ENCODE measurements around the gene ETFA.

Gene ETFA

DNA sequence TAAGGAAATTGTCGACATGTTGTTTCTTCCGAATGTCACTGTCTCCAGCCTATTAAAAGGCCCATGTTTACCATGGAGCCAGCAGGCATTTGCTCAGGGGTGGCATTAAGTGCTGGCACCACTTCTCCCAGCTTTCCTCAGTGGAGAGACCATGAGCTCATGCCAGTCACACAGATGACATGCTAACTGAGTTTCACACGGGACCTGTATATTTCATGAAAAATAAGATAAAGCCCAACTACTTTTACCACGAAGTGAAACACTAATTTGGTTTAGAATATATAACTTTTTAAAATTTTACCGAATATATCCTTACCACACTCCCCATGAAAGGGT lies 93.4 kb downstream of the ETFA start:
- peaks cover 6% of the 10 kb centered on the region for H3K4me1 Mint-ChIP-seq
- no peak for TF ChIP-seq CTCF (IDR thresholded peaks at IDR 0.05; ENCODE audit: unreplicated experiment in 3 of 3)
- peaks cover 67% of the 10 kb centered on the region for H3K36me3 Mint-ChIP-seq (ENCODE audit: low read depth)
- H3K9me3 Mint-ChIP-seq: peaks cover 10% of the 10 kb centered on the region
- H3K4me3 Mint-ChIP-seq: no peak overlapping the region
- no peaks in the 10 kb centered on the region for H3K27me3 Mint-ChIP-seq (ENCODE audit: low read depth)
- no peak overlapping the region for H3K27ac Mint-ChIP-seq

DNA sequence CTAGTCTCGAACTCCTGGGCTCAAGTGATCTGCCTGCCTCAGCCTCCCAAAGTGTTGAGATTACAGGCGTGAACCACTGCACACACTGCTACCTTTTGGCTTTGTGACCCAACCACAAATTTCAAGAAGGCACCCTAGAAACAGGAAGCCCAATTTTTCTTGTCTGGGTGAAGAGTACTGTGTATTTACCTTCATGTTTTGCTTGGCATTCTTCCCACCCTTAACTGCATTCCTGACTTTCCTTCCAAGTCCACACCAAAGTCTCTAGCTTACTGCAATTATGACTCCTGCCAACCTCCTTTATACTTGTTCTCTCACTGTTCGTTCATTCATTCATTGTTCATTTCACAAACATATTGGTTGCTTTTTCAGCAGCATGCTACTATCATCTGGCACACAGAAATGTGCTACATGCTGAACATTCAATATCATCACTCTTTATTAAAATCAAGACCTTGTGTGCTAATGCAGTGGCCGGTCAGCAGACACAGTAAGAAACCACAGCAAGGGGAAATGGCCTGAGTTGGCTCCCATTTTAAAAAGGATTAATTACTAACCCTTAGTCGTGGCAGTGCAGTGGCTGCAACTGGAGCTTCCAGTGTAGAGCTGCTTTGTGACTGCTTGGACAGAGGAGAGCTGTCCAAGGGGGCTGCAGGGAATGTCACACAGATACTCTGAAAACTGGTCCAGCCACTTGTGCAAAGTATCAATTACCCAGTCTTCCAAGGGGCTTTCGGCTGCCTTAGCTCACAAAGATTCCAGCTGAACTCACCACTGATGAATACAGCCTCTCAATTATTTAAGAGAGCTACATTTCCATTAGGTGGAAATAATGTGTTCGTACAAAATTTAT lies 94.0 kb downstream of the ETFA start:
- H3K27me3 Mint-ChIP-seq (ENCODE audit: low read depth): no peaks in the 10 kb centered on the region
- peak overlapping the region; percentile 1 to 48 (median 2) for H3K27ac Mint-ChIP-seq
- no peak for TF ChIP-seq CTCF (IDR thresholded peaks at IDR 0.05; ENCODE audit: unreplicated experiment in 3 of 3)
- peaks cover 10% of the 10 kb centered on the region for H3K9me3 Mint-ChIP-seq
- H3K36me3 Mint-ChIP-seq (ENCODE audit: low read depth): peaks cover 67% of the 10 kb centered on the region
- no peak overlapping the region for H3K4me3 Mint-ChIP-seq
- peaks cover 6% of the 10 kb centered on the region for H3K4me1 Mint-ChIP-seq

GRCh38 chr15:76215634-76216033 lies 95.6 kb downstream of the ETFA start:
- no peaks in the 10 kb centered on the region for H3K27me3 Mint-ChIP-seq (ENCODE audit: low read depth)
- H3K4me3 Mint-ChIP-seq: no peak overlapping the region
- no peak for TF ChIP-seq CTCF (IDR thresholded peaks at IDR 0.05; ENCODE audit: unreplicated experiment in 3 of 3)
- peaks cover 72% of the 10 kb centered on the region for H3K36me3 Mint-ChIP-seq (ENCODE audit: low read depth)
- H3K4me1 Mint-ChIP-seq: peaks cover 6% of the 10 kb centered on the region
- H3K27ac Mint-ChIP-seq: no peak overlapping the region
- peaks cover 8% of the 10 kb centered on the region for H3K9me3 Mint-ChIP-seq

DNA sequence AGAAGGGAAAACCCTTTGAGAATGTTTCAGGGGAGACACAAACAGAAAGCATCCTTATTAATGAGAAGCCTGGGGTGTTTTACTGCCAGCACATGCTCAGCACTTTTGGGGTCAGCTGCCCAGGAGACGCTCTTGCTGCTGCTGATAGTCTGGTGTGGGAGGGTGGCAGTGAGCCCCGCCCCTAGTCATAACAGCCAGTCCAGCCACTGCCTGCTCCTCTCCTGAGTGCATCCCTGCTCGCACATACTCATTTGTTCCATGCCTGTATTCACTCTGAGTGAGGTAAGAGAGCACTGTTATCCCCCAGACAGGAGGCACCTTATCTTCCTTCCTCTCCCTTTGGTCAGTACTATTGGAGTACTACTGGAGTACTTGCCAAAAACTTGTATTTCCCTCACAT lies 101.3 kb downstream of the ETFA start:
- H3K9me3 Mint-ChIP-seq: no peaks in the 10 kb centered on the region
- peaks cover 4% of the 10 kb centered on the region for H3K27me3 Mint-ChIP-seq (ENCODE audit: low read depth)
- no peak overlapping the region for H3K27ac Mint-ChIP-seq
- peaks cover 57% of the 10 kb centered on the region for H3K36me3 Mint-ChIP-seq (ENCODE audit: low read depth)
- TF ChIP-seq CTCF (IDR thresholded peaks at IDR 0.05; ENCODE audit: unreplicated experiment in 3 of 3): no peak
- H3K4me3 Mint-ChIP-seq: no peak overlapping the region
- H3K4me1 Mint-ChIP-seq: peaks cover 20% of the 10 kb centered on the region

- H3K27me3 Mint-ChIP-seq (ENCODE audit: low read depth): peaks cover 4% of the 10 kb centered on the region
- H3K9me3 Mint-ChIP-seq: no peaks in the 10 kb centered on the region
- H3K4me1 Mint-ChIP-seq: peaks cover 20% of the 10 kb centered on the region
- no peak overlapping the region for H3K27ac Mint-ChIP-seq
- peaks cover 57% of the 10 kb centered on the region for H3K36me3 Mint-ChIP-seq (ENCODE audit: low read depth)
- H3K4me3 Mint-ChIP-seq: no peak overlapping the region
- no peak for TF ChIP-seq CTCF (IDR thresholded peaks at IDR 0.05; ENCODE audit: unreplicated experiment in 3 of 3)
These were observed 101.7 kb downstream of the ETFA start for GRCh38 chr15:76209523-76209922.

Measured in nephron (organoid).